HG03045 (cell line): ENCODE data around the gene GPR183.
"Not testable (repeated sequence)": the region's sequence is repeated elsewhere in the genome, so short reads cannot be mapped to it uniquely, and the experiment has no call there.

Experiments
- ATAC-seq: cut with Tn5 transposase; IDR thresholded peaks from one replicate; pipeline ENCODE4 v1.9.1; 2021; ENCODE audit warnings: mild to moderate bottlenecking, moderate library complexity; ENCODE audit not compliant: unreplicated experiment

Gene GPR183

GRCh38 chr13:99251921-99252320 lies 55.3 kb downstream of the GPR183 start:
- no peak for ATAC-seq

GRCh38 chr13:99250982-99251825 lies 56.0 kb downstream of the GPR183 start:
- no peak for ATAC-seq

- ATAC-seq: not testable (repeated sequence)
These were observed 57.6 kb downstream of the GPR183 start for GRCh38 chr13:99249606-99250005.

- not testable (repeated sequence) for ATAC-seq
These were observed 58.0 kb downstream of the GPR183 start for GRCh38 chr13:99249178-99249577.

- ATAC-seq: no peak
These were observed 61.1 kb downstream of the GPR183 start for GRCh38 chr13:99246100-99246499.
